ENCODE measurements around the gene FERMT2.
"Not testable (repeated sequence)": the region's sequence is repeated elsewhere in the genome, so short reads cannot be mapped to it uniquely, and the experiment has no call there.

The FERMT2 gene

DNA sequence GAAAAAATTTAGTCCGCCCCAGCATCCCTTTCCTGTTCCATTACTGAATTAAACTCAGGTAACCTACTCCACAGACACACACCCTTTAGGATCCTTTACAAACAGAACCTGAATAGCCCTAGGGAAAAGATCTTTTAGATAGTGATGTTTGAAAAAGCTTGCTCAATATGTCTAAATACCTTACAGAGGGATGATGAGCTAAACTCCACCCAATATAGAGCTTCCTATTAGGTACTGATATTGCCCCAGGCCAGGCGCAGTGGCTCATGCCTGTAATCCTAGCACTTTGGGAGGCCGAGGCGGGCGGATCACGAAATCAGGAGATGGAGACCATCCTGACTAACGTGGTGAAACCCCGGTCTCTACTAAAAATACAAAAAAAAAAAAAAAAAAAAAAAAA lies 50.1 kb downstream of the FERMT2 start:
- DNase-seq = no peak

DNA sequence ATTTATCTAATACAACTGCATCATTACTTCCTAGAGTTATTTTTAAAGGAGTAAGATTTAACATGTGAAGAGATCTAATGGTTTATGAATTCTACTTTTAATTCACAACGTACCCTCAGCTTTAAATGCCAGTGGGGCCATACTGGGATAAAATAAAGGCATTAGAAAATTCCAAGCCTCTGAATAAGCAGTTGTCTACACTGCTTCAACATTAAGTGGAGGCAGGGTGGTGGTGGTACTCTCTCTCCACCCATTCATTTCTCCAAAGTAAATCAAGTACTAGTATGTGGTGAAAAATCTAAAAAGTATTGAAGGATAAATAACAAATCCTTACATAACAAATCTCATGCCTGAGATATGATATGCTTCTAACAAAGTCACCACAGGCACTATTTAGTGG lies 52.4 kb downstream of the FERMT2 start:
- DNase-seq = no peak

- no peak for DNase-seq
Measured at GRCh38 chr14:52895000-52895399, 55.9 kb downstream of the FERMT2 start.

- no peak for DNase-seq
Measured at GRCh38 chr14:52891800-52892199, 59.0 kb downstream of the FERMT2 start.

DNA sequence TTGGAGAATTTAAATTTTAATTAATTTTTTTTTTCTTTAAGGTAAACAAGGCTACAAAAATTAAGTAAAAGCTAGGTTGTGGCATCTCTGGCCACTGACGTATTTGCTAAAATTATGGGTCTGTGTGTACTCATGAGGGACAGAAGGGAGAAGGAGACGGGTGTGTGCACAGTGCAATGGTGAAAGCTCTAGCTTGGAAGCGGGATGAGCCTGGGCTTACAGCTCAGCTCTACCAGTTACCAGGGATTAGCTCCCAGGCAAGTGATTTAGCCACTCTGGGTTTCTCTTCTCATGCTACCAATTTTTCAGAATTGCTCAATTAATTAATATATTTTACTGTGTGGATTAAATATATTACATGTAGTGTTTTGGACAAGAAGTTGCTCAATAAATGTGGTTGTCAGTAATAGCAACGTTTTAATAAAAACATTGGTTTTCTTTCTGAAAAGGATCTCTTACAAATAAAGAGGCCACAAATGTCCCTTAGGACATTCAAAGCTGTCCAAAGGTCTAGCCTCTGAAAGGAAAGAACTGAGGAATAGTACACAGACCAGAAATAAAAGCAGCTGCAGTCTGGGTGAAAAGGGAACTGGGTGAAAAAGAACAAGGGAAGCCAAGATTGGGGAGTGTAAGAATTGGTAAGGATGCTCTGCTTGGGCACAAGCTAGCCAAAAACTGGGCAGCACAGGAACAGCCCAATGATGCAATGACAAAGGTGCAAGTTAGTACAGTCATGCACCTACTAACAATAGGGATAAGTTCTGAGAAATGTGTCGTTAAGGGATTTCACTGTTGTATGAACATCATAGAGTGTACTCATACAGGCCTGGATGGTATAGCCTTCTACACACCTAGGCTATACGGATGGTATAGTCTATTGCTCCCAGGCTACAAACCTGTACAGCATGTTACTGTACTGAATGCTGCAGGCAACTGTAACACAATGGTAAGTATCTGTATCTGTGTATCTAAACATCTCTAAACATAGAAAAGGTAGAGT lies 61.7 kb downstream of the FERMT2 start:
- DNase-seq = no peak

DNA sequence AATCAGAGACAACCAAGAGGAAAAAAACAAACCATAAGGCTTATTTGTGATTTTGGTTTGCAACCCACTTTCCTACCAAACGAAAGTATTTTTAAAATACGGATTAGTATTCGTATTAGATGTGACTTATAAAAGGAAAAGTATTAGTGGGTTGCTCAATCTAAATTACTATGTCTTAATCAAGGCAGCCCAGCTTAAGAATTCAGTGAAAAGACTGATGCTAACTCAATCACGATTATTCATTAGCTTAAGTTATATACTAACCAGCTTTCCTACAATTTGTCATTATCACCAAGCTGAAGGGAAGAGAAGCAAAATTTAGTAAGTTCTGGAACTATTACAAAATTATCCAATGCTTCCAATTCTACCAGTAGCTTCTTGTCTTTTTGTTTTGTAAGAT lies 62.7 kb downstream of the FERMT2 start:
- no peak for DNase-seq

DNA sequence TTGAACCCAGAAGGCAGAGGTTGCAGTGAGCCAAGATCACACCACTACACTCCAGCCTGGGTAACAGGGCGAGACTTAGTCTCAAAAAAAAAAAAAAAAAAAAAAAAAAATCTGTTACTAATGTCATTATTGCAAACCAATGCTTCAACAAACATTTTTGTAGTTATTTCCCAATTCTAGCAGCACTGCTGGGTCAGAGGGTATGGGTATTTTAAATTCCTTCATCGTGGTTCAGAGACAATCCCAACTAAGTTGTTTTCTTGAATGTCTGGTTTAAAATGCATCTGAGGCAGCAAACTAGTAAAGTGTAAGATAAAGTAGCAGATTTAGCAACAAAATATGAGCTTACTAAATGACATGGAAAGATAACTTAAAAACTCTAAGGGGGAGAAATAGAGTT lies 65.6 kb downstream of the FERMT2 start:
- DNase-seq = no peak

- DNase-seq = no peak
Measured at GRCh38 chr14:52883658-52884057, 67.2 kb downstream of the FERMT2 start.

DNA sequence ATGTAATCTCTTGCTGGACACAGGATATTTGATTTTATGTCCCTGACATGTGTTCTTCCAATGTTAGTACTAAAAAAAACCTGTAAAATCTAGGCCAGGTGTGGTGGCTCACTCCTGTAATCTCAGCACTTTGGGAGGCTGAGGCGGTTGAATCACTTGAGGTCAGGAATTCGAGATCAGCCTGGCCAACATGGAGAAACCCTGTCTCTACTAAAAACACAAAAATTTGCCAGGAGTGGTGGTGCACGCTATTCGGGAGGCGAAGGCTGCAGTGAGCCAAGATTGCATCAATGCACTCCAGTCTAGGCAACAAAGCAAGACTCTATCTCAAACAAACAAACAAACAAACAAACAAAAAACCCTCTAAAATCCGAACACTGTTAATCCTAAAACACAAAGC lies 68.0 kb downstream of the FERMT2 start:
- DNase-seq = no peak

- DNase-seq = no peak
Measured at GRCh38 chr14:52879958-52880357, 70.9 kb downstream of the FERMT2 start.

DNA sequence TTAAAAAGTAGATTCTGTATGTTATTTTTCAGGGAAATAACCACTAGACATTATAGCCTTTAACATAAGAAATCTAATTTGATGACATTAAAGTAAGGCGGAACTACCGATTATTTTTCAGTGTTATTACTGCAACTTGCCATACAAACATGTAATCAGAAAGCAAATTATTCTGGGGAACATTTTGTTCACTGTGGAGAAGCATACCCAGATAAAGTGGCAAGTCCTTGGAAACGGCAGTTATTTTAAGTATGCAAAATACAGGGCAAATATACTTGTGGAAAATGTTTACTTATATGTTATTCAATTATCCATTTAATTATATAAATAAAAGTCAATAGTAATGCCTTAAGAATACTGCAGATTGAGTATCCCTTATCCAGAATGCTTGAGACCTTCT lies 71.9 kb downstream of the FERMT2 start:
- no peak for DNase-seq

GRCh38 chr14:52878469-52878868 lies 72.4 kb downstream of the FERMT2 start:
- DNase-seq = no peak

GRCh38 chr14:52877628-52878027 lies 73.2 kb downstream of the FERMT2 start:
- no peak for DNase-seq

DNA sequence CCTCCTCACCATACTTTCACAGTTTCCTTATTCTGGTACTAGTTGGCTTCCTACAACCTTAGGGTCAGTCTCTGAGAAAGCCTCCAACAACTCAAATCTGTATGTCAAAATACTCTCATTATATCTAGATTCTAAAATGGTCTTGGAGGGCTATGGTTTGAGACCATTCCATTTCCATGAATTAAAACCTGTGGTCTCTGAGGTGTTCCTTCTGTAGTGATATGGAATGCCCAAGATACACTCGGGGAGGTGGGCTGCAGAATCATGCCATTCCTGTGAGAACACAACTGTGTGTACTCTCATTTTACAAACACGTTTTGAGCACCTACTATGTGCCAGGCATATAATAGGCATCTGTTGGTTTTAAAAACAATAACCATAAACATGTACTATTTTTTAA lies 74.0 kb downstream of the FERMT2 start:
- no peak for DNase-seq

GRCh38 chr14:52876311-52876710 lies 74.5 kb downstream of the FERMT2 start:
- DNase-seq = no peak

DNA sequence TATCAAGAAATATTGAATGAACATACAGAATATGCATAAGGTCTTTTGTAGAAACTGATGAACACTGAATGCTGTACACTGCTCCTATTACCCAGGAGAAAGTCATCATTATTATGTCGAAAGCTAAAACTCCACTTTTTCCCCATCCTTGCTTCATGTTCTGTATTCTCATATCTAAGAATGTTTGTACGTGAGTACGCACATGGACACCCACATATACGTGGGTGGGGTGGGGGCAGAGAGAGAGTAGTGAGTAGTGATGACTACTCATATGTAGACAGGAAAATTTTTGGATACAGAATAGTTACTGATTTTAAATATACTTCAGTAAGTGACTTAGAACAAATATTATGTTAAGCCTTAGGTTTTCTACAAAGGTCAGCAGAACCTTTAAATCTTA lies 75.1 kb downstream of the FERMT2 start:
- DNase-seq = no peak

DNA sequence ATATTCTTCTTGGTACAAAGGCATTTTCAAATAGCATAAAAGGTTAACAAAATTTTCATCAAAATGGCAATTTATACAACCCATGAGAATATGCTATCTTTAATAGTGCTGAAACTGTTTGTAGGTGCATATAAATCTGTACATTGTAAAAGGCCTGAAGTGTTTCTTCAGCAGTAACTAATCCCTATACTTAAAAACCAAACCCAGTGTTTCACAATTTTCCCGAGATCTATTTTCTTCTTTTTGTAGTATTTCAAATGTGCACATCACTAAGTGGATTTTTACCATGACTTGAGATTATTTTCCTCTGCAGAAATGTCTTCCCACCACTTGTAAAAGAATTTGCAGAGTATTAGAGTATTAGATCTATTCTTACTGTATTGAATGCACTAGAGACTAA lies 76.5 kb downstream of the FERMT2 start:
- no peak for DNase-seq

DNA sequence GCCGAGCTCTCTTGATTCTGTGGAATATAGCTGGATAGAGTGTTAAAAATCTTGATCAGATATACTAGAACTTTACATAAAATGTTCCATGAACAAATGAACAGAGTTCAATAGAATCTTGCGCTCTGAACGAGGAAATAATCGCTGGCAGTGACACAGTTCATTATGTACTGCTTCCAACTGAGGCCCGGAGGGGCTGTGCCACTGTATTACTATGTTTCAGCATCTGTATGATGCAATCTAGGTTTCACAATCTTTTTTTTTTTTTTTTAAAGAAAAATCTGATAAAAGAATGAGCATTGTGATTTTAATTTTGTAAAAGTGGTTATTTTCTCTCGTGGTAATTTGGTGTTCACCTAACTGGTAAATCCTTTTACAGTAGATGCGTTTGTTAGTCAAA lies 77.2 kb downstream of the FERMT2 start:
- DNase-seq = no peak

GRCh38 chr14:52873065-52873464 lies 77.8 kb downstream of the FERMT2 start:
- no peak for DNase-seq

DNA sequence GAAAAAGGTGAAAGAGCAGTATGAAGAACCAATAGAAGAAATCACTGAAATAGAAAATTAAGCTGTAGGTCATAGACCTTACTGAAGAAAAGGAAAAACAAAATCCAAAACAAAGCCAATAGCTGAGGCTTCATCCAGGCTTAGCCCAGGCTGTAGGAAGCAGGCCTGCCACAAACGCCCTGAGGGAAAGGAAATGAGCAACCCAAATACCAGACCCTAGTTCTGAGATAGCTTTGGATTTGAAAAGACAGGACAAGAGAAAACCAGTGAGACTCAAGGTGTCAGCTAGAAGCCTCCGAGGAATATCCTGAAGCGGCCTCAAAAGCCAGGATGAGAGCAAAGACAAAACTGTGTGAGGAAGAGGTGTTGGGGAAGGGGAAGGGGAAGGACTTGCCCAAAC lies 79.2 kb downstream of the FERMT2 start:
- no peak for DNase-seq

- DNase-seq = no peak
Measured at GRCh38 chr14:52868911-52869618, 81.8 kb downstream of the FERMT2 start.

- not testable (repeated sequence) for DNase-seq
Measured at GRCh38 chr14:52864893-52865292, 86.0 kb downstream of the FERMT2 start.

DNA sequence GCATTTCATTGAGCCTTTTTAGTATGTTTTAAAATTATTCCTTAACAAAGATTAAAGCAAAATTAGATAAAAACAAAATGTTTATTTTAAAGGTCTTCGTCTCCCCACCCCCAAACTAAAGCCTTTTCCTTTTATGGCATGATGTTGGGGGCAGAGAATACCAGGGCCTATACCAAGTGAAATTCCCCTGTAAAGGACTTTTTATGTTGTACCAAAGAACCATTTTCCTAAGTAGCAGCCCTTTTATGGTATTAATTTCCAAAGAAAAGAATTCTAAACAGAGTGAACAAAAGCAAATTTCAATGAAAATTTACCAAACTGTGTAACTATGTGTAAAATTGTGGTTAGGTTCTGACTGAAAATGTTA lies 87.5 kb downstream of the FERMT2 start:
- no peak for DNase-seq

- DNase-seq = no peak
Measured at GRCh38 chr14:52862632-52863333, 88.1 kb downstream of the FERMT2 start.

All from right forelimb (tissue), 1 donor.